Lower leg skin (tissue), 3 donors: ENCODE data around the gene IAPP.

Experiments used
- POLR2A ChIP-seq, 2 donors: fragments of 450-650 bp; IDR thresholded peaks; one replicate each; pipeline ENCODE4 v1.6.1; 2016 to 2017; ENCODE audit warnings: antibody characterized with exemption in 2 of 2, mild to moderate bottlenecking in 1 of 2, moderate library complexity in 1 of 2
- TF ChIP-seq, protein P1 (sequence below), 3 donors: fragments of 450-650 bp; IDR thresholded peaks; one replicate each; pipeline ENCODE4 v1.5.1; 2016; ENCODE audit warnings: antibody characterized with exemption in 3 of 3, mild to moderate bottlenecking in 3 of 3, moderate library complexity in 2 of 3

DNA sequence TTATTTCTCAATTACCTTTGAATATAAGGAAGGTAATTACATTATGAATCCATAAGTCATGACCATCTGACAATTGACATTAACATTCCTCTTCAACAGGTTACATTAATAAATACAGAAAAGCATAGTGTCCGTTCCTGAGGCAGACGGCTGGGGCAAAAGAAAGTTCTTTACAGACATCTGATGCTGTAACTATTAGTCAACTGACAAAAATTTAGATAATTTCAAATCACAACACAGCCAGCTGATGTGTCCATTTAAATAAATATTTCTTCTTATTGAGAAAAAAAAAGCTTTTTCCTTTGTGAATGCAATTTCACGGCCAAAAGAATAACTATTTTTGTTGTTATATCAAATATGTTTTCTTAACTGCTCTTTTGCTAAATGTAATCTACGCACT lies 55.5 kb downstream of the IAPP start:
- TF ChIP-seq, protein P1, sequence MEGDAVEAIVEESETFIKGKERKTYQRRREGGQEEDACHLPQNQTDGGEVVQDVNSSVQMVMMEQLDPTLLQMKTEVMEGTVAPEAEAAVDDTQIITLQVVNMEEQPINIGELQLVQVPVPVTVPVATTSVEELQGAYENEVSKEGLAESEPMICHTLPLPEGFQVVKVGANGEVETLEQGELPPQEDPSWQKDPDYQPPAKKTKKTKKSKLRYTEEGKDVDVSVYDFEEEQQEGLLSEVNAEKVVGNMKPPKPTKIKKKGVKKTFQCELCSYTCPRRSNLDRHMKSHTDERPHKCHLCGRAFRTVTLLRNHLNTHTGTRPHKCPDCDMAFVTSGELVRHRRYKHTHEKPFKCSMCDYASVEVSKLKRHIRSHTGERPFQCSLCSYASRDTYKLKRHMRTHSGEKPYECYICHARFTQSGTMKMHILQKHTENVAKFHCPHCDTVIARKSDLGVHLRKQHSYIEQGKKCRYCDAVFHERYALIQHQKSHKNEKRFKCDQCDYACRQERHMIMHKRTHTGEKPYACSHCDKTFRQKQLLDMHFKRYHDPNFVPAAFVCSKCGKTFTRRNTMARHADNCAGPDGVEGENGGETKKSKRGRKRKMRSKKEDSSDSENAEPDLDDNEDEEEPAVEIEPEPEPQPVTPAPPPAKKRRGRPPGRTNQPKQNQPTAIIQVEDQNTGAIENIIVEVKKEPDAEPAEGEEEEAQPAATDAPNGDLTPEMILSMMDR (IDR thresholded peaks at IDR 0.05) = no peak
- TF ChIP-seq POLR2A (IDR thresholded peaks at IDR 0.05) = no peak
